ENCODE measurements around the gene SRGAP1. TPM values are rescaled to one million over a fixed set of nuclear protein-coding genes. Genes with fewer than 3 reads are reported as not detected.
"Not testable (repeated sequence)": the region's sequence is repeated elsewhere in the genome, so short reads cannot be mapped to it uniquely, and the experiment has no call there.

The SRGAP1 gene
- total and polyA plus RNA-seq, 8 donors = 2.5 to 13.3 (median 7.5) TPM

GRCh38 chr12:63857771-63858670 lies 13.5 kb downstream of the SRGAP1 start:
- TF ChIP-seq, protein P1, sequence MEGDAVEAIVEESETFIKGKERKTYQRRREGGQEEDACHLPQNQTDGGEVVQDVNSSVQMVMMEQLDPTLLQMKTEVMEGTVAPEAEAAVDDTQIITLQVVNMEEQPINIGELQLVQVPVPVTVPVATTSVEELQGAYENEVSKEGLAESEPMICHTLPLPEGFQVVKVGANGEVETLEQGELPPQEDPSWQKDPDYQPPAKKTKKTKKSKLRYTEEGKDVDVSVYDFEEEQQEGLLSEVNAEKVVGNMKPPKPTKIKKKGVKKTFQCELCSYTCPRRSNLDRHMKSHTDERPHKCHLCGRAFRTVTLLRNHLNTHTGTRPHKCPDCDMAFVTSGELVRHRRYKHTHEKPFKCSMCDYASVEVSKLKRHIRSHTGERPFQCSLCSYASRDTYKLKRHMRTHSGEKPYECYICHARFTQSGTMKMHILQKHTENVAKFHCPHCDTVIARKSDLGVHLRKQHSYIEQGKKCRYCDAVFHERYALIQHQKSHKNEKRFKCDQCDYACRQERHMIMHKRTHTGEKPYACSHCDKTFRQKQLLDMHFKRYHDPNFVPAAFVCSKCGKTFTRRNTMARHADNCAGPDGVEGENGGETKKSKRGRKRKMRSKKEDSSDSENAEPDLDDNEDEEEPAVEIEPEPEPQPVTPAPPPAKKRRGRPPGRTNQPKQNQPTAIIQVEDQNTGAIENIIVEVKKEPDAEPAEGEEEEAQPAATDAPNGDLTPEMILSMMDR (IDR thresholded peaks at IDR 0.05) = no peak
- peaks cover 2 to 14% (median 8%) of the 10 kb centered on the region in 3 donors for H3K4me1 ChIP-seq
- H3K36me3 ChIP-seq = no peaks in the 10 kb centered on the region
- no peaks in the 10 kb centered on the region for H3K27me3 ChIP-seq
- ATAC-seq = peak; percentile 23 to 39 (median 30)
- 55 to 59% methylated on average over 6 of the region's 6 CpGs for whole genome bisulfite sequencing, 2 donors
- peak overlapping the region in 3 of 4 donors; percentile 9 to 30 (median 13) for H3K27ac ChIP-seq
- no peak for DNase-seq
- no peaks in the 10 kb centered on the region for H3K9me3 ChIP-seq
- intact Hi-C loops (cut with DNase I) = no loop called here
- FAIRE-seq = no peak
- no peak overlapping the region for H3K4me3 ChIP-seq

GRCh38 chr12:63859880-63860279 lies 15.4 kb downstream of the SRGAP1 start:
- 96 to 98% methylated on average over 2 of the region's 2 CpGs for whole genome bisulfite sequencing, 2 donors
- not testable (repeated sequence) for H3K9me3 ChIP-seq, H3K36me3 ChIP-seq

DNA sequence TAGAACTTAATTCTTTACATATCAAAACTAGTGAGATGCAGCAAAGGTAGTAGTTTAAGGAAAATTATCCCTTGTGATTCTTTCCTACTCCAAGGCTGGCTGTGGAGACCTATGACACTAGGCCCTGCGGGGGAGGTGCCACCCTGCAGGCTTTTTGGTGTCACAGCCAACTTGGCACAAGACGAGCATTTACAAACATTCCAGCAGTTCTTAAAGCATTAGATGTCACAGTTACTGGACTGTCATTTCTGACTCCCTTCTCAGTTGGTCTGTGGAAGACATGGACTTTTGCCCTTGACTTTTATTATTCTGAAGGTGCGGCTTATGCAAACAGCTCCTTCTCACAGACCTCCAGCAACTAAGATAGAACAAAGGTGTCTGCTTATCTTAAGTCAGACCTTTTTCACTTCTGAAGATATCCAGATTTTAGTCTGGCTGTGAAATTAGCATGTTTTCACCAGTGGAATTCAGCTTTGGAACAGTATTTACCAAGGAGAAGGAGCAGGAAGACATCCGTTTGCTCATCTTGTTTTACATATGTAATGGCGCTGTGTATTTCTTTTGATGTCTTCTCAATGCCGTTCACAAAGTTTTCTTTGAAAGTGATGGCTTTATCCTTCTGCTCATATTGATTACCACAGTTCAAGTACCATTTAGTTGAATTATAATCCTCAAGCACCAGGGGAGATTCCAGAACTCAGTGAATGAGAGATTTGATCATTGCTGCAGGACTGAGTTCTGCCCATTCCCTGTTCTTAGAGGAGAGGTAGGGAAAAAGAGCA lies 17.9 kb downstream of the SRGAP1 start:
- ATAC-seq = peak; percentile 84 to 94 (median 94)
- Histone ChIP-seq H3K4me1 (peaks cover 6 to 26% (median 17%) of the 10 kb centered on the region in 3 donors), H3K9me3 (no peaks in the 10 kb centered on the region), H3K36me3 (no peaks in the 10 kb centered on the region), H3K27ac (peak overlapping the region in 3 of 4 donors; percentile 19 to 65 (median 60)), H3K27me3 (no peaks in the 10 kb centered on the region), H3K4me3 (no peak overlapping the region)
- intact Hi-C loops (cut with DNase I) = no loop called here
- TF ChIP-seq, protein P1 (IDR thresholded peaks at IDR 0.05) = no peak
- 16 to 21% methylated on average over 6 of the region's 6 CpGs for WGBS, 2 donors
- DNase-seq = peak in 5 of 6 donors; percentile 52 to 71 (median 66)
- no peak for FAIRE-seq

More at GRCh38 chr12:63859880-63860279, 15.4 kb downstream of the SRGAP1 start:
- H3K27me3 ChIP-seq; ATAC-seq; FAIRE-seq; H3K27ac ChIP-seq; DNase-seq; intact Hi-C loops (cut with DNase I); H3K4me3 ChIP-seq: not testable (repeated sequence)
- H3K4me1 ChIP-seq = peaks cover 6 to 26% (median 17%) of the 10 kb centered on the region in 3 donors

DNA sequence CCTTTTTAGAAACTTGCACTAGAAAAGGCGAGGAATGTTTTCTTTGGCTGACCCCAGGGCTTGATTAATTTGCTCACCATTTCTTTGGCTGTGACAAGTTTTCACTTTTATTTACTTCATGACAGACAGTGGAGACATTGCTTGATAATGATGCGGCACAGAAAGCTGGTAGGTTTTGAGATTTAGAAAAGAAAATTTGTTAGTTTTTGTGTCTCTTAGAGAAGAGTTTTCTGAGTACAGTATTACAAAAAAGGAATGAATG lies 18.4 kb downstream of the SRGAP1 start:
- peak overlapping the region in 3 of 4 donors; percentile 19 to 65 (median 60) for H3K27ac ChIP-seq

More for the DNA sequence above, 18.4 kb downstream of the SRGAP1 start:
- Histone ChIP-seq H3K9me3 (no peaks in the 10 kb centered on the region), H3K4me1 (peaks cover 6 to 26% (median 17%) of the 10 kb centered on the region in 3 donors), H3K4me3 (no peak overlapping the region), H3K36me3 (no peaks in the 10 kb centered on the region), H3K27me3 (no peaks in the 10 kb centered on the region)
- DNase-seq (no peak), FAIRE-seq (no peak), ATAC-seq (no peak)
- intact Hi-C loops (cut with DNase I) = no loop called here
- TF ChIP-seq, protein P1 (IDR thresholded peaks at IDR 0.05) = no peak
- WGBS, 2 donors = 15 to 25% methylated on average over 2 of the region's 2 CpGs
